Endodermal cell (in vitro differentiated cells): ENCODE measurements around the gene MICU1. TPM values are rescaled to one million over a fixed set of nuclear protein-coding genes. Genes with fewer than 3 reads are reported as not detected.

Source experiments
- DNase-seq: peaks from one replicate; pipeline ENCODE4 v3.0.0-alpha.2; 2017
- H3K27ac ChIP-seq: 2 replicates; pipeline ENCODE4 v1.5.1; 2013; ENCODE audit warnings: mild to moderate bottlenecking, low read depth, low read length, moderate library complexity
- H3K27me3 ChIP-seq: 2 replicates; pipeline ENCODE4 v1.6.1; 2013; ENCODE audit warnings: mild to moderate bottlenecking, low read length, moderate library complexity; ENCODE audit not compliant: insufficient read depth, control insufficient read depth, poor library complexity, severe bottlenecking
- H3K36me3 ChIP-seq: 2 replicates; pipeline ENCODE4 v1.7.0; 2013; ENCODE audit warnings: mild to moderate bottlenecking, low read length, moderate library complexity; ENCODE audit not compliant: control insufficient read depth, insufficient read depth
- H3K4me1 ChIP-seq: one replicate; pipeline ENCODE4 v1.7.0; 2013; ENCODE audit warnings: low read length; ENCODE audit not compliant: control insufficient read depth, insufficient read depth
- H3K4me3 ChIP-seq: 2 replicates; pipeline ENCODE4 v1.5.1; 2013; ENCODE audit warnings: mild to moderate bottlenecking, low read length, moderate library complexity
- H3K9ac ChIP-seq: 2 replicates; pipeline ENCODE4 v1.6.1; 2013; ENCODE audit warnings: mild to moderate bottlenecking, low read length, moderate library complexity; ENCODE audit not compliant: poor library complexity, severe bottlenecking; ENCODE audit errors: extremely low read depth
- H3K9me3 ChIP-seq: 2 replicates; pipeline ENCODE4 v1.6.1; 2013; ENCODE audit warnings: mild to moderate bottlenecking, low read length, moderate library complexity; ENCODE audit not compliant: control insufficient read depth
- H3K27ac Mint-ChIP-seq: 2 replicates; pipeline ENCODE4 v1.8.0; 2020; ENCODE audit warnings: mixed read lengths
- H3K27me3 Mint-ChIP-seq: 2 replicates; pipeline ENCODE4 v1.8.0; 2021; ENCODE audit warnings: mild to moderate bottlenecking, mixed read lengths; ENCODE audit not compliant: insufficient read depth
- H3K36me3 Mint-ChIP-seq: 2 replicates; pipeline ENCODE4 v1.8.0; 2020; ENCODE audit warnings: low read depth, mixed read lengths
- H3K4me1 Mint-ChIP-seq: 2 replicates; pipeline ENCODE4 v1.8.0; 2020; ENCODE audit warnings: mixed read lengths
- H3K4me3 Mint-ChIP-seq: 2 replicates; pipeline ENCODE4 v1.8.0; 2020; ENCODE audit warnings: mild to moderate bottlenecking, moderate library complexity, mixed read lengths
- H3K9me3 Mint-ChIP-seq: 2 replicates; pipeline ENCODE4 v1.8.0; 2020; ENCODE audit warnings: mild to moderate bottlenecking, mixed read lengths
- WGBS, 2 experiments: methylation state at CpG; one replicate each; pipeline versions ENCODE4 v1.1.5 to v1.1.7; 2013; ENCODE audit warnings: missing lambda C conversion rate in 2 of 2, mixed read lengths in 1 of 2; ENCODE audit not compliant: insufficient coverage in 1 of 2, insufficient read length in 1 of 2; 5-methylcytosine and 5-hydroxymethylcytosine counted together
- total RNA-seq, 2 donors: library from RNA; stranded (reverse); fragmentation: NEBNext Ultra II Directional in 1 of 2; extraction: Animal tissue kit (Norgen Biotek cat#: 25700) in 1 of 2; gene quantifications; 2 replicates in 1 of 2; 3 replicates in 1 of 2; pipeline ENCODE4 v1.2.1, GENCODE V29; 2021
- TF ChIP-seq, protein P1 (sequence below): fragments of 200-600 bp; sonication (generic); conservative IDR thresholded peaks from 2 replicates; pipeline ENCODE4 v1.5.0; 2021; ENCODE audit warnings: antibody characterized with exemption, mild to moderate bottlenecking

Gene MICU1
- total RNA-seq, 2 donors from 2014 or later: 41.9 to 54.9 TPM

DNA sequence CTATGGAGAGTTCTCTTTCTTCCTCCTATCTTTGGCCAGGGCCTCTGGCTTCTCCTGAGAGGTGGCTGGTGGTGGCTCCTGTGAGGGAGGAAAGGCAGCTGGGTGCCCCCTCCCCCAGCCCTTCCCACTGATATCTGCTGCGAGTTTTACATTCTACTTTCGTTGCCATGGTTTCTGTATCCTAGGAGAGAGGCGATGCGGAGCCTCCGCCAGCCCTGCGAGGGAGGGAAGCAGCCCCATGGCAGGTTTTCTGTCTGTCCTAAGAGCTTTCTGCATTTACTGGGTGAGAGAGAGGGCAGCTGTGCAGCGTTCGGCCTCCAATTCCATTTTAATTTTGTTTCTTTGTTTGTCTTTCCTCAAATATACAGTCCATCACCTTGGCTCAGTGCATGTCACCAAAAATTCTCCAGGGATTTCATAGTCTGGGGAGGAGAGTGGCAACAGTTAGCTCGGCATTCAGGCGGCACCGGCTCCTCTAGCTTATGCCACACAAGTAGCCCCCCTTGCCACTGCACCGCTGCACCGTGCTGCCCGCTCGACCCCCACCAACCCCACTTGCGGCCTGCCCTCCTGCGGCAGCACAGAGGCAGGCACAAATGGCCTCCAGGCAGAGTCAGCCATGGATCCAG, 291.6 kb downstream of the MICU1 start:
- H3K4me3 Mint-ChIP-seq: no peak overlapping the region
- no peaks in the 10 kb centered on the region for H3K27me3 Mint-ChIP-seq
- H3K9me3 ChIP-seq: no peaks in the 10 kb centered on the region
- no peaks in the 10 kb centered on the region for H3K9me3 Mint-ChIP-seq
- WGBS, 2 experiments: 67 to 86% methylated on average over 11 to 17 of the region's 17 CpGs
- peaks cover 39% of the 10 kb centered on the region for H3K36me3 ChIP-seq
- H3K4me3 ChIP-seq: no peak overlapping the region
- H3K4me1 Mint-ChIP-seq: peaks cover 11% of the 10 kb centered on the region
- H3K27ac Mint-ChIP-seq: peak overlapping the region; percentile 11
- H3K9ac ChIP-seq: no peak overlapping the region
- H3K27me3 ChIP-seq: no peaks in the 10 kb centered on the region
- H3K36me3 Mint-ChIP-seq: peaks cover 34% of the 10 kb centered on the region
- H3K4me1 ChIP-seq: peaks cover 3% of the 10 kb centered on the region
- H3K27ac ChIP-seq: peak overlapping the region; percentile 97
- peak; percentile 78 for DNase-seq
- TF ChIP-seq, protein P1, sequence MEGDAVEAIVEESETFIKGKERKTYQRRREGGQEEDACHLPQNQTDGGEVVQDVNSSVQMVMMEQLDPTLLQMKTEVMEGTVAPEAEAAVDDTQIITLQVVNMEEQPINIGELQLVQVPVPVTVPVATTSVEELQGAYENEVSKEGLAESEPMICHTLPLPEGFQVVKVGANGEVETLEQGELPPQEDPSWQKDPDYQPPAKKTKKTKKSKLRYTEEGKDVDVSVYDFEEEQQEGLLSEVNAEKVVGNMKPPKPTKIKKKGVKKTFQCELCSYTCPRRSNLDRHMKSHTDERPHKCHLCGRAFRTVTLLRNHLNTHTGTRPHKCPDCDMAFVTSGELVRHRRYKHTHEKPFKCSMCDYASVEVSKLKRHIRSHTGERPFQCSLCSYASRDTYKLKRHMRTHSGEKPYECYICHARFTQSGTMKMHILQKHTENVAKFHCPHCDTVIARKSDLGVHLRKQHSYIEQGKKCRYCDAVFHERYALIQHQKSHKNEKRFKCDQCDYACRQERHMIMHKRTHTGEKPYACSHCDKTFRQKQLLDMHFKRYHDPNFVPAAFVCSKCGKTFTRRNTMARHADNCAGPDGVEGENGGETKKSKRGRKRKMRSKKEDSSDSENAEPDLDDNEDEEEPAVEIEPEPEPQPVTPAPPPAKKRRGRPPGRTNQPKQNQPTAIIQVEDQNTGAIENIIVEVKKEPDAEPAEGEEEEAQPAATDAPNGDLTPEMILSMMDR: no peak

- Histone ChIP-seq H3K36me3 (peaks cover 30% of the 10 kb centered on the region), H3K27ac (peak overlapping the region; percentile 89), H3K4me3 (no peak overlapping the region), H3K27me3 (no peaks in the 10 kb centered on the region), H3K4me1 (peaks cover 3% of the 10 kb centered on the region), H3K9me3 (no peaks in the 10 kb centered on the region), H3K9ac (no peak overlapping the region)
- 95% methylated on average over 12 to 19 of the region's 19 CpGs for WGBS, 2 experiments
- peak overlapping the region; percentile 81 for H3K27ac Mint-ChIP-seq
- TF ChIP-seq, protein P1: no peak
- H3K4me1 Mint-ChIP-seq: peaks cover 11% of the 10 kb centered on the region
- peak; percentile 53 for DNase-seq
- H3K9me3 Mint-ChIP-seq: no peaks in the 10 kb centered on the region
- H3K27me3 Mint-ChIP-seq: no peaks in the 10 kb centered on the region
- no peak overlapping the region for H3K4me3 Mint-ChIP-seq
- peaks cover 32% of the 10 kb centered on the region for H3K36me3 Mint-ChIP-seq
Observed at GRCh38 chr10:72333112-72334015, 292.5 kb downstream of the MICU1 start.

DNA sequence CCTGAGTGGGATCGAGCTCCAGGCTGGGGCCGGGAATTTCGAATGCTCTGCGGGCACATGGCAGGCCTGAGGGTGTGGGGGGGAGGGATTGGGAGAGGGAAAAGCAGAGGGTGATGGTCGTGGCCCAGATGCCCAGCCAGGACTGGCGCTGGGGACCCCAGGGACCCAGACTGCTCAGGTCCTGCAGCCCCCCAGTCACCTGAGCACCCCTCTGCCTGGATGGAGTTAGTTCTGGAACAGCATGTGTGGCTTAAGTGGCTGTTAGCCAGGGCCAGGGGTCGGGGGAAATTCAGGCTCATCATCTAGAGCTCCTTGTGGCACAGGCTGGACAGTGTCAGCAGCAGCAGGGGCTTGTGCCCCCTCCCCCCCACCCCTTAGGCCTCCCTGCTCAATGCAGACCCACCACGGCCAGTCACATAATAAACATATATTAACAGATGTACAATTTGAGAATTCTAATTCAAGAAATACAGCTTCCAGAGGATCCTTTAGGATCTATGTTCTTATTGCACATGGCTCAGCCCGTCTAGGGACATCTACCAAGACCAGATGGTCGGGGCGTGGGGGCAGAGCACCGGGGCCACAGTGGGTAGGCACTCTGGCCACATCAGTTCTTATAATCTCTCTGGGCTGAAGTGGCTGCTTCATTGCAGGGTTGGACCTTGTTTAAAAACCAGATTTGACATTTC, 293.3 kb downstream of the MICU1 start:
- H3K9me3 ChIP-seq: no peaks in the 10 kb centered on the region
- no peak overlapping the region for H3K4me3 ChIP-seq
- WGBS, 2 experiments: 78 to 89% methylated on average over 7 to 11 of the region's 12 CpGs
- H3K27me3 Mint-ChIP-seq: no peaks in the 10 kb centered on the region
- H3K36me3 ChIP-seq: peaks cover 22% of the 10 kb centered on the region
- no peak for DNase-seq
- H3K27ac Mint-ChIP-seq: peak overlapping the region; percentile 61
- H3K4me1 Mint-ChIP-seq: peaks cover 11% of the 10 kb centered on the region
- no peaks in the 10 kb centered on the region for H3K9me3 Mint-ChIP-seq
- H3K4me3 Mint-ChIP-seq: peak overlapping the region; percentile 36
- TF ChIP-seq, protein P1: no peak
- no peak overlapping the region for H3K9ac ChIP-seq
- H3K27ac ChIP-seq: peak overlapping the region; percentile 88
- no peaks in the 10 kb centered on the region for H3K27me3 ChIP-seq
- H3K4me1 ChIP-seq: peaks cover 3% of the 10 kb centered on the region
- H3K36me3 Mint-ChIP-seq: peaks cover 25% of the 10 kb centered on the region
